HG02759 (cell line): ENCODE measurements around the gene CHADL.
A peak's percentile ranks its signal among the peaks of the same experiment; 100 is the strongest.
"Not testable (repeated sequence)": the region's sequence is repeated elsewhere in the genome, so short reads cannot be mapped to it uniquely, and the experiment has no call there.

Experiments
- ATAC-seq: cut with Tn5 transposase; IDR thresholded peaks from one replicate; pipeline ENCODE4 v1.9.1; 2021; ENCODE audit warnings: mild to moderate bottlenecking, moderate library complexity; ENCODE audit not compliant: unreplicated experiment

Gene CHADL

GRCh38 chr22:41240377-41241132 is at the start of gene CHADL:
TSS of gene CHADL (minus strand) at chr22:41240931. CDS start at chr22:41240881, 50 bp downstream.
- ATAC-seq = no peak

- no peak for ATAC-seq
These were observed 48.9 kb upstream of the CHADL start for GRCh38 chr22:41289671-41290070.

- no peak for ATAC-seq
These were observed 47.7 kb upstream of the CHADL start for GRCh38 chr22:41288245-41288946.

- peak; percentile 19 for ATAC-seq
These were observed 45.9 kb upstream of the CHADL start for GRCh38 chr22:41286639-41287091.

- peak; percentile 97 for ATAC-seq
These were observed 45.3 kb upstream of the CHADL start, which contains the start of gene RANGAP1 for GRCh38 chr22:41285820-41286638. TSS of gene RANGAP1 (minus strand) at chr22:41286187. CDS start at chr22:41281044, 5,143 bp downstream.

GRCh38 chr22:41285441-41285819 is 44.7 kb upstream of the CHADL start:
- ATAC-seq = peak; percentile 16

- no peak for ATAC-seq
These were observed 43.7 kb upstream of the CHADL start for GRCh38 chr22:41284465-41284864.

- no peak for ATAC-seq
These were observed 40.1 kb upstream of the CHADL start for GRCh38 chr22:41280854-41281253.

GRCh38 chr22:41280065-41280464 is 39.3 kb upstream of the CHADL start:
- no peak for ATAC-seq

- no peak for ATAC-seq
These were observed 34.1 kb upstream of the CHADL start for GRCh38 chr22:41274856-41275255.

GRCh38 chr22:41273128-41273527 is 32.4 kb upstream of the CHADL start:
- no peak for ATAC-seq

- no peak for ATAC-seq
These were observed 31.1 kb upstream of the CHADL start for GRCh38 chr22:41271787-41272186.

- ATAC-seq = no peak
These were observed 27.2 kb upstream of the CHADL start for GRCh38 chr22:41267958-41268357.

GRCh38 chr22:41264408-41264941 is 23.7 kb upstream of the CHADL start:
- no peak for ATAC-seq

- no peak for ATAC-seq
These were observed 23.0 kb upstream of the CHADL start for GRCh38 chr22:41263704-41264103.

GRCh38 chr22:41262250-41262765 is 21.6 kb upstream of the CHADL start:
- no peak for ATAC-seq

- no peak for ATAC-seq
These were observed 21.0 kb upstream of the CHADL start for GRCh38 chr22:41261541-41262249.

- no peak for ATAC-seq
These were observed 20.1 kb upstream of the CHADL start for GRCh38 chr22:41260871-41261270.

- ATAC-seq = not testable (repeated sequence)
These were observed 19.0 kb upstream of the CHADL start for GRCh38 chr22:41259756-41260155.

- ATAC-seq = no peak
These were observed 17.0 kb upstream of the CHADL start for GRCh38 chr22:41257696-41258095.
